Upper lobe of right lung (tissue), 1 donor: ENCODE results near the gene ODAPH. TPM values are rescaled to one million over a fixed set of nuclear protein-coding genes. Genes with fewer than 3 reads are reported as not detected.
A peak's percentile ranks its signal among the peaks of the same experiment; 100 is the strongest.
"Not testable (repeated sequence)": the region's sequence is repeated elsewhere in the genome, so short reads cannot be mapped to it uniquely, and the experiment has no call there.

Experiments used
- ATAC-seq: fragments of 200-7000 bp; cut with Tn5 transposase; one replicate; pipeline ENCODE4 v1.9.1; 2020; ENCODE audit warnings: mild to moderate bottlenecking, moderate library complexity
- DNase-seq: peaks from one replicate; pipeline ENCODE4 v3.0.0-alpha.2; 2020
- H3K27ac ChIP-seq: fragments of 200-600 bp; one replicate; pipeline ENCODE4 v1.8.0; 2022
- H3K27me3 ChIP-seq: fragments of 200-600 bp; one replicate; pipeline ENCODE4 v1.8.0; 2022; ENCODE audit warnings: mild to moderate bottlenecking
- H3K36me3 ChIP-seq: fragments of 200-600 bp; one replicate; pipeline ENCODE4 v1.8.0; 2022
- H3K4me1 ChIP-seq: fragments of 200-600 bp; one replicate; pipeline ENCODE4 v1.8.0; 2022
- H3K4me3 ChIP-seq: fragments of 200-600 bp; one replicate; pipeline ENCODE4 v1.8.0; 2022; ENCODE audit warnings: mild to moderate bottlenecking
- H3K9me3 ChIP-seq: fragments of 200-600 bp; one replicate; pipeline ENCODE4 v1.8.0; 2022
- CTCF ChIP-seq: fragments of 200-600 bp; IDR thresholded peaks from one replicate; pipeline ENCODE4 v1.8.0; 2022; ENCODE audit warnings: antibody characterized with exemption
- intact Hi-C: fragments of 100-400 bp; cut with DNase I; formaldehyde crosslinking; loops from one replicate; pipeline ENCODE4 v1.11.0; 2022
- total RNA-seq: library from RNA; stranded (reverse); fragmentation: NEBNext Ultra II Directional; extraction: Animal tissue kit (Norgen Biotek cat#: 25700); gene quantifications from one replicate; pipeline ENCODE4 v1.2.1, GENCODE V29; 2021
- donor health status: DM: no; HTN: yes; CAD: no; lungs with severe emphysema.

The ODAPH gene
- total RNA-seq, 1 donor from 2014 or later, result not detected

DNA sequence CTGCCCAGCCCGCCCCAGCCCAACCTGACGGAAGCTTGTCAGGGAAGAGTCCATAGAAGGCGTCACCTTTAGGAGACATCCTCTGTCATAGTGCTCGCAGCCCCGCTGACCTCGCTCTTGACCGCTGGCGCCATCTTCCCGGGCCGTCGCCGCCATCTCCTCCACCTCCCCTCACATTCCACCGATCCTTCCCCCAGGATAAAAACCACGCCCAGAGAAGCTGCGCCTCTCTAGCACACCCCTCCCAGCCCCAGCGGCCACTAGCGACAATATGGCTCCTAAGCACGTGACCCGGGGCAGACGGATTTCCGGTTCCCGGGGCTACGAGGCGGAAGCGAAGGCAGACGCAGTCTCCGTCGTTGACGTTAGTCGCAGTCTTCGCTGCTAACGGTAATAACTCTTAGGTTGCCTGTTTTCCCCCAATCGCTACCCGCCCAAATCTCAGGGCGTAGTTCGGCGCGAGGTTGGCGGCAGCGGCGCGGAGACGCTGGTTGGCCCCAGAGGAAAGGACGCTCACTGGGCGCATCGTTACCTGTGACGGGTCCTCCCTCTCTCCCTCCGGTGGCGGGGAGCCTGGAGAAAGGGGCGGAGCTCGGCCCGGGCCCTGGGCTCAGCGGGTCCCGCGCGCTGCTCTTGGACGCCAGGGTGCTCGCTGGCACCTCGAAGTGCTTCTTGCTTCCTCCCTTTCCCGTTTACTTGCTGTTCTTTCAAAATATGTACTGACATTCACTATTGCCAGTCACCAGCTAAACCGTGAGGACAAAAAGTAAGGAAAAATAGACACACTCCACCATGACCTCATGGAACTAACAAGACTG, 41.5 kb upstream of the ODAPH start, which contains the start of the genes RCHY1 and THAP6:
Gene RCHY1, minus strand, starts transcription at position 273 of the 818 bp plus-strand sequence. Its CDS starts 117 bp downstream, at position 156.
Gene THAP6, plus strand, starts transcription at position 343 of the 818 bp plus-strand sequence. CDS start 980 bp downstream, outside the sequence.
- H3K36me3 ChIP-seq, result peaks cover 28% of the 10 kb centered on the region
- peak; percentile 98 for DNase-seq
- H3K4me1 ChIP-seq, result peaks cover 42% of the 10 kb centered on the region
- no peak for TF ChIP-seq CTCF
- peak within 1 kb of the TSS; percentile 97 for H3K27ac ChIP-seq
- peak; percentile 98 for ATAC-seq
- no peaks in the 10 kb centered on the region for H3K9me3 ChIP-seq
- H3K27me3 ChIP-seq, result no peaks in the 10 kb centered on the region
- H3K4me3 ChIP-seq, result peak within 1 kb of the TSS; percentile 84
- intact Hi-C loops, result no loop called here

GRCh38 chr4:75514949-75515612, 40.8 kb upstream of the ODAPH start:
- DNase-seq, result no peak
- intact Hi-C loops, result no loop called here
- H3K4me3 ChIP-seq, result peak overlapping the region; percentile 84
- peak overlapping the region; percentile 97 for H3K27ac ChIP-seq
- TF ChIP-seq CTCF, result no peak
- H3K36me3 ChIP-seq, result peaks cover 28% of the 10 kb centered on the region
- no peaks in the 10 kb centered on the region for H3K9me3 ChIP-seq
- ATAC-seq, result no peak
- peaks cover 38% of the 10 kb centered on the region for H3K4me1 ChIP-seq
- H3K27me3 ChIP-seq, result no peaks in the 10 kb centered on the region

DNA sequence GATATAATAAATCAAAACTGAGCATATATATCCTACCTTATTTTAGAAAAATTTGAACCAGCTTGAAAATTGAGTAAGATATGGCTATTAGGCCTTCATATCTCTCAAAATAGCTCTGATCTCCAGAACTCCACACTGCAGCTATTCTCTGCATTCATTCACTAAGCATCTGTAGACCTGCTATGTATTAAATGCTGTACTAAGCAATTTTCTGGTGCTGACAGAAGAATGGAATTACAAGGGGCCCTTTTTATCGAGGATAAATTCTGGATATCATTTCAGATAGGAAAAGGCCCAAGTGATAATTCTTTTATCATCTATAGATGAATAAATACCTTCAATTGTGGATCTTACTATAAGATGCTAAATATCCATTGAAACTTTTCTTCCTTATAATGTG, 39.7 kb upstream of the ODAPH start:
- H3K9me3 ChIP-seq, result no peaks in the 10 kb centered on the region
- ATAC-seq (no peak), DNase-seq (no peak)
- H3K4me3 ChIP-seq, result no peak overlapping the region
- no peak overlapping the region for H3K27ac ChIP-seq
- H3K4me1 ChIP-seq, result peaks cover 28% of the 10 kb centered on the region
- no peaks in the 10 kb centered on the region for H3K27me3 ChIP-seq
- TF ChIP-seq CTCF, result no peak
- peaks cover 28% of the 10 kb centered on the region for H3K36me3 ChIP-seq
- intact Hi-C loops, result no loop called here

DNA sequence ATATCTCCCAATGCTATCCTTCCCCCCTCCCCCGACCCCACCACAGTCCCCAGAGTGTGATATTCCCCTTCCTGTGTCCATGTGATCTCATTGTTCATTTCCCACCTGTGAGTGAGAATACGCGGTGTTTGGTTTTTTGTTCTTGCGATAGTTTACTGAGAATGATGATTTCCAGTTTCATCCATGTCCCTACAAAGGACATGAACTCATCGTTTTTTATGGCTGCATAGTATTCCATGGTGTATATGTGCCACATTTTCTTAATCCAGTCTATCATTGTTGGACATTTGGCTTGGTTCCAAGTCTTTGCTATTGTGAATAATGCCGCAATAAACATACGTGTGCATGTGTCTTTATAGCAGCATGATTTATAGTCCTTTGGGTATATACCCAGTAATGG, 36.4 kb upstream of the ODAPH start:
- H3K27me3 ChIP-seq, ATAC-seq, H3K9me3 ChIP-seq, H3K4me3 ChIP-seq, H3K4me1 ChIP-seq, DNase-seq, H3K27ac ChIP-seq, intact Hi-C loops: not testable (repeated sequence)
- peaks cover 44% of the 10 kb centered on the region for H3K36me3 ChIP-seq

DNA sequence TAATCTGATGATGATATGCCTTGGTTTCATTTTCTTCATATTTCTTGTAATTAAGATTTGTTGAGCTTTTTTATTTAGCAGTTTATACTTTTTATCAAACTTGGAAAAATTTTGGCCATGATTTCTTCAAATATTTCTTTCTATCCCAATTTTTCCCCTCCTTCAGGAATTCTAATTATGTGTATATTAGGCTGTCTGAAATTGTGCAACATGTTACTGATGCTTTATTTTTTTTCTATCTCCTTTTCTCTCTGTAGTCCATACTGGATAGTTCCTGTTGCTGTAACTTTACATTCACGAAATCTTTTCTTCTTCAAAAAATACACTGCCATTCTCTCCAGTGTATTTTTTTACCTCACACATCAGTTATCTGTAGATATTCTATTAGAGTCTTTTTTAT, 30.8 kb upstream of the ODAPH start:
- Histone ChIP-seq H3K36me3 (peaks cover 63% of the 10 kb centered on the region), H3K4me3 (no peak overlapping the region), H3K27ac (no peak overlapping the region), H3K4me1 (no peaks in the 10 kb centered on the region), H3K27me3 (no peaks in the 10 kb centered on the region), H3K9me3 (no peaks in the 10 kb centered on the region)
- no peak for DNase-seq
- ATAC-seq, result no peak
- intact Hi-C loops, result no loop called here
- TF ChIP-seq CTCF, result no peak

GRCh38 chr4:75525910-75526309, 30.0 kb upstream of the ODAPH start:
- no peak for DNase-seq
- TF ChIP-seq CTCF, result no peak
- Histone ChIP-seq H3K4me1 (no peaks in the 10 kb centered on the region), H3K9me3 (no peaks in the 10 kb centered on the region), H3K36me3 (peaks cover 71% of the 10 kb centered on the region), H3K4me3 (no peak overlapping the region), H3K27ac (no peak overlapping the region), H3K27me3 (no peaks in the 10 kb centered on the region)
- intact Hi-C loops, result no loop called here
- ATAC-seq, result no peak
